ENCODE data around the gene TMEM132A. TPM values are rescaled to one million over a fixed set of nuclear protein-coding genes. Genes with fewer than 3 reads are reported as not detected.
A peak's percentile ranks its signal among the peaks of the same experiment; 100 is the strongest.

The TMEM132A gene
- total RNA-seq, 1 experiment from 2014 or later = 114 TPM

DNA sequence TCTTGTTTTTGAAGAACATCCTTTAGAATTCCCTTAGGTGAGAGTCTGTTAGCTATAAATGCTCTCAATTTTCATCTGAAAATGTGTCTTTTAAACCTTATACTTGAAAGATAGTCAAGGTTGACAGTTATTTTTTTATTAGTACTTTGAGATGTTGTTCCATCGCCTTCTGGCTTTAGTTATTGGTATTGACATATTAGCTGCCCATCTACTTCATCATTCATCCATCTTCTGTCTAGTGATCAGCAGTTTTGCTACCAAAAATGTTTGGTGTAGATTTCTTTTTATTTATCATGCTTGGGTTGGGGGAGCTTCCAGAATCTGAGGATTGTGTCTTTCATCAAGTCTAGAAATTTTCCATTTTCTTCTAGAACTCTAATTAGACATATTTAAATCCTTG lies 44.0 kb downstream of the TMEM132A start:
- Mint-ChIP-seq H3K27ac (no peak overlapping the region), H3K36me3 (peaks cover 6% of the 10 kb centered on the region), H3K9me3 (peaks cover 18% of the 10 kb centered on the region), H3K27me3 (ENCODE audit: low read depth) (peaks cover 11% of the 10 kb centered on the region), H3K4me3 (no peak overlapping the region), H3K4me1 (no peaks in the 10 kb centered on the region)
- ATAC-seq (no peak), DNase-seq (ENCODE audit: low spot score) (no peak)
- ChIA-PET CTCF (no interaction called here), POLR2A (no interaction called here)
- TF ChIP-seq, protein P1, sequence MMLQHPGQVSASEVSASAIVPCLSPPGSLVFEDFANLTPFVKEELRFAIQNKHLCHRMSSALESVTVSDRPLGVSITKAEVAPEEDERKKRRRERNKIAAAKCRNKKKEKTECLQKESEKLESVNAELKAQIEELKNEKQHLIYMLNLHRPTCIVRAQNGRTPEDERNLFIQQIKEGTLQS (CRISPR knock-in tag; conservative IDR thresholded peaks at IDR 0.05) = no peak
- TF ChIP-seq ZNF317 (CRISPR knock-in tag; IDR thresholded peaks at IDR 0.05; ENCODE audit: borderline replicate concordance, low read depth) = peak; percentile 93
- TF ChIP-seq IRF2 (CRISPR knock-in tag; IDR thresholded peaks at IDR 0.05; ENCODE audit: borderline replicate concordance, low read depth) = no peak
- TF ChIP-seq, protein P2, sequence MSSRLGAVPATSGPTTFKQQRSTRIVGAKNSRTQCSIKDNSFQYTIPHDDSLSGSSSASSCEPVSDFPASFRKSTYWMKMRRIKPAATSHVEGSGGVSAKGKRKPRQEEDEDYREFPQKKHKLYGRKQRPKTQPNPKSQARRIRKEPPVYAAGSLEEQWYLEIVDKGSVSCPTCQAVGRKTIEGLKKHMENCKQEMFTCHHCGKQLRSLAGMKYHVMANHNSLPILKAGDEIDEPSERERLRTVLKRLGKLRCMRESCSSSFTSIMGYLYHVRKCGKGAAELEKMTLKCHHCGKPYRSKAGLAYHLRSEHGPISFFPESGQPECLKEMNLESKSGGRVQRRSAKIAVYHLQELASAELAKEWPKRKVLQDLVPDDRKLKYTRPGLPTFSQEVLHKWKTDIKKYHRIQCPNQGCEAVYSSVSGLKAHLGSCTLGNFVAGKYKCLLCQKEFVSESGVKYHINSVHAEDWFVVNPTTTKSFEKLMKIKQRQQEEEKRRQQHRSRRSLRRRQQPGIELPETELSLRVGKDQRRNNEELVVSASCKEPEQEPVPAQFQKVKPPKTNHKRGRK (CRISPR knock-in tag; IDR thresholded peaks at IDR 0.05; ENCODE audit: borderline replicate concordance) = no peak

DNA sequence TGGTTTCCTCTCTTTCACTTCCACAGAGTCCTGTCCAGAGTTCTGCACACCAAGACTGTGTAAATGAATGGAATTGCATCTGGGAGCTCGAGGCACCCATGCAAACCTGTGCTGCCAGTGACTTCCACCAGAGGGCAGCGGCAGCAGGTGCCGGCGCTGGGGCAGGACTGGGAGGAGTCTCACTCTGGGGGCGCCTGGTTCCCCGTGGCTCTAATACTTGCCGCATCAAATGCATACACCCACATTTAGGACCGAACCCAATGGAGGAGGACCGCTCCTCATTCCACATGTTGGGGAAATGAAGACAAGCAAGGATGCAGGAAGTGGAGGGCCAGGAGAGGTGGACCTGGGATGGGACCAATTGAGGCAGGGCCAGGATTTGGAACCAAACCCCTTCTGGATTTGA lies 46.1 kb downstream of the TMEM132A start:
- peaks cover 6% of the 10 kb centered on the region for H3K36me3 Mint-ChIP-seq
- H3K4me3 Mint-ChIP-seq = no peak overlapping the region
- peak; percentile 78 for DNase-seq (ENCODE audit: low spot score)
- TF ChIP-seq SMAD3 (CRISPR knock-in tag; IDR thresholded peaks at IDR 0.05; ENCODE audit: borderline replicate concordance) = no peak
- peak; percentile 74 for TF ChIP-seq CTCF (IDR thresholded peaks at IDR 0.05)
- no peak for TF ChIP-seq NR1H2 (CRISPR knock-in tag; IDR thresholded peaks at IDR 0.05)
- TF ChIP-seq, protein P3, sequence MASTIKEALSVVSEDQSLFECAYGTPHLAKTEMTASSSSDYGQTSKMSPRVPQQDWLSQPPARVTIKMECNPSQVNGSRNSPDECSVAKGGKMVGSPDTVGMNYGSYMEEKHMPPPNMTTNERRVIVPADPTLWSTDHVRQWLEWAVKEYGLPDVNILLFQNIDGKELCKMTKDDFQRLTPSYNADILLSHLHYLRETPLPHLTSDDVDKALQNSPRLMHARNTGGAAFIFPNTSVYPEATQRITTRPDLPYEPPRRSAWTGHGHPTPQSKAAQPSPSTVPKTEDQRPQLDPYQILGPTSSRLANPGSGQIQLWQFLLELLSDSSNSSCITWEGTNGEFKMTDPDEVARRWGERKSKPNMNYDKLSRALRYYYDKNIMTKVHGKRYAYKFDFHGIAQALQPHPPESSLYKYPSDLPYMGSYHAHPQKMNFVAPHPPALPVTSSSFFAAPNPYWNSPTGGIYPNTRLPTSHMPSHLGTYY (CRISPR knock-in tag; IDR thresholded peaks at IDR 0.05) = no peak
- H3K4me1 Mint-ChIP-seq = no peaks in the 10 kb centered on the region
- ChIA-PET CTCF (interaction anchor here (0.5 to 1.8 kb wide), 33 partner anchors 8 to 225 kb away, joined by 3 to 10 read pairs (median 4); partner anchors contain the start of gene TMEM109), POLR2A (no interaction called here)
- peaks cover 11% of the 10 kb centered on the region for H3K27me3 Mint-ChIP-seq (ENCODE audit: low read depth)
- peaks cover 18% of the 10 kb centered on the region for H3K9me3 Mint-ChIP-seq
- H3K27ac Mint-ChIP-seq = no peak overlapping the region
- ATAC-seq = peak; percentile 88

DNA sequence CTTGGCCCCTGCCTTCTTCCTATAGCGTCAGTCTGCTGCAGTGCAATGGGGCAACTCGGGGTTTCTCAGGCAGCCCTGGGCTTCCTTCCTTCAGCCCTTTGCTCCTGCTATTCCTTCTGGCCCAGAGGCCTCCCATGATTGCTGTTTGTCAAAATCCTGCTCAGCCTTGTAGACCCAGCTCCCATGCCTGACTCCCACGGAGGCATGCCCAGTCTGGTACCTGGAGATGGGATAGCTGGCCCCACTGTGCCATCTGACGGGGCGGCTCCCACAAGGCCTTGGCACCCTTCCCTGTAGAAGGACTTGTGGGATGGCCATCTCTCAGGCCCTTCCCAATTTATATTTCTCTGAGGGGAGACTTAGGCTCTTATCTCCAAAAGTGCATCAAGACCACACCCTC lies 46.6 kb downstream of the TMEM132A start:
- no peak overlapping the region for H3K27ac Mint-ChIP-seq
- H3K9me3 Mint-ChIP-seq = peaks cover 18% of the 10 kb centered on the region
- CTCF ChIA-PET = interaction anchor here (0.6 to 1.8 kb wide), 28 partner anchors 12 to 1090 kb away, joined by 3 to 10 read pairs (median 4); partner anchors contain the start of gene TMEM109
- H3K4me1 Mint-ChIP-seq = no peaks in the 10 kb centered on the region
- DNase-seq (ENCODE audit: low spot score) (no peak), ATAC-seq (no peak)
- POLR2A ChIA-PET = no interaction called here
- peaks cover 11% of the 10 kb centered on the region for H3K27me3 Mint-ChIP-seq (ENCODE audit: low read depth)
- peaks cover 6% of the 10 kb centered on the region for H3K36me3 Mint-ChIP-seq
- H3K4me3 Mint-ChIP-seq = no peak overlapping the region
- TF ChIP-seq SMAD3 (CRISPR knock-in tag; IDR thresholded peaks at IDR 0.05; ENCODE audit: borderline replicate concordance) (no peak), CREB1 (CRISPR knock-in tag; IDR thresholded peaks at IDR 0.05) (no peak), ZBTB21 (CRISPR knock-in tag; IDR thresholded peaks at IDR 0.05; ENCODE audit: borderline replicate concordance) (no peak), ETV6 (CRISPR knock-in tag; IDR thresholded peaks at IDR 0.05) (no peak), PRRX2 (CRISPR knock-in tag; IDR thresholded peaks at IDR 0.05) (no peak), NFATC4 (CRISPR knock-in tag; IDR thresholded peaks at IDR 0.05) (no peak), ZNF263 (CRISPR knock-in tag; IDR thresholded peaks at IDR 0.05; ENCODE audit: low read depth) (no peak), MAX (CRISPR knock-in tag; IDR thresholded peaks at IDR 0.05) (no peak), NR2C2 (CRISPR knock-in tag; IDR thresholded peaks at IDR 0.05) (no peak), RELA (CRISPR knock-in tag; IDR thresholded peaks at IDR 0.05; ENCODE audit: borderline replicate concordance) (no peak)
- TF ChIP-seq, protein P4, sequence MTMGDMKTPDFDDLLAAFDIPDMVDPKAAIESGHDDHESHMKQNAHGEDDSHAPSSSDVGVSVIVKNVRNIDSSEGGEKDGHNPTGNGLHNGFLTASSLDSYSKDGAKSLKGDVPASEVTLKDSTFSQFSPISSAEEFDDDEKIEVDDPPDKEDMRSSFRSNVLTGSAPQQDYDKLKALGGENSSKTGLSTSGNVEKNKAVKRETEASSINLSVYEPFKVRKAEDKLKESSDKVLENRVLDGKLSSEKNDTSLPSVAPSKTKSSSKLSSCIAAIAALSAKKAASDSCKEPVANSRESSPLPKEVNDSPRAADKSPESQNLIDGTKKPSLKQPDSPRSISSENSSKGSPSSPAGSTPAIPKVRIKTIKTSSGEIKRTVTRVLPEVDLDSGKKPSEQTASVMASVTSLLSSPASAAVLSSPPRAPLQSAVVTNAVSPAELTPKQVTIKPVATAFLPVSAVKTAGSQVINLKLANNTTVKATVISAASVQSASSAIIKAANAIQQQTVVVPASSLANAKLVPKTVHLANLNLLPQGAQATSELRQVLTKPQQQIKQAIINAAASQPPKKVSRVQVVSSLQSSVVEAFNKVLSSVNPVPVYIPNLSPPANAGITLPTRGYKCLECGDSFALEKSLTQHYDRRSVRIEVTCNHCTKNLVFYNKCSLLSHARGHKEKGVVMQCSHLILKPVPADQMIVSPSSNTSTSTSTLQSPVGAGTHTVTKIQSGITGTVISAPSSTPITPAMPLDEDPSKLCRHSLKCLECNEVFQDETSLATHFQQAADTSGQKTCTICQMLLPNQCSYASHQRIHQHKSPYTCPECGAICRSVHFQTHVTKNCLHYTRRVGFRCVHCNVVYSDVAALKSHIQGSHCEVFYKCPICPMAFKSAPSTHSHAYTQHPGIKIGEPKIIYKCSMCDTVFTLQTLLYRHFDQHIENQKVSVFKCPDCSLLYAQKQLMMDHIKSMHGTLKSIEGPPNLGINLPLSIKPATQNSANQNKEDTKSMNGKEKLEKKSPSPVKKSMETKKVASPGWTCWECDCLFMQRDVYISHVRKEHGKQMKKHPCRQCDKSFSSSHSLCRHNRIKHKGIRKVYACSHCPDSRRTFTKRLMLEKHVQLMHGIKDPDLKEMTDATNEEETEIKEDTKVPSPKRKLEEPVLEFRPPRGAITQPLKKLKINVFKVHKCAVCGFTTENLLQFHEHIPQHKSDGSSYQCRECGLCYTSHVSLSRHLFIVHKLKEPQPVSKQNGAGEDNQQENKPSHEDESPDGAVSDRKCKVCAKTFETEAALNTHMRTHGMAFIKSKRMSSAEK (CRISPR knock-in tag; IDR thresholded peaks at IDR 0.05; ENCODE audit: borderline replicate concordance) = no peak
- TF ChIP-seq, protein P5, sequence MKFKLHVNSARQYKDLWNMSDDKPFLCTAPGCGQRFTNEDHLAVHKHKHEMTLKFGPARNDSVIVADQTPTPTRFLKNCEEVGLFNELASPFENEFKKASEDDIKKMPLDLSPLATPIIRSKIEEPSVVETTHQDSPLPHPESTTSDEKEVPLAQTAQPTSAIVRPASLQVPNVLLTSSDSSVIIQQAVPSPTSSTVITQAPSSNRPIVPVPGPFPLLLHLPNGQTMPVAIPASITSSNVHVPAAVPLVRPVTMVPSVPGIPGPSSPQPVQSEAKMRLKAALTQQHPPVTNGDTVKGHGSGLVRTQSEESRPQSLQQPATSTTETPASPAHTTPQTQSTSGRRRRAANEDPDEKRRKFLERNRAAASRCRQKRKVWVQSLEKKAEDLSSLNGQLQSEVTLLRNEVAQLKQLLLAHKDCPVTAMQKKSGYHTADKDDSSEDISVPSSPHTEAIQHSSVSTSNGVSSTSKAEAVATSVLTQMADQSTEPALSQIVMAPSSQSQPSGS (CRISPR knock-in tag; IDR thresholded peaks at IDR 0.05; ENCODE audit: borderline replicate concordance, low read depth) = no peak
